Measurements from ENCODE around the gene PITRM1. TPM values are rescaled to one million over a fixed set of nuclear protein-coding genes. Genes with fewer than 3 reads are reported as not detected.

The PITRM1 gene
- total RNA-seq, 2 experiments from 2014 or later: 34.6 to 40.3 TPM

DNA sequence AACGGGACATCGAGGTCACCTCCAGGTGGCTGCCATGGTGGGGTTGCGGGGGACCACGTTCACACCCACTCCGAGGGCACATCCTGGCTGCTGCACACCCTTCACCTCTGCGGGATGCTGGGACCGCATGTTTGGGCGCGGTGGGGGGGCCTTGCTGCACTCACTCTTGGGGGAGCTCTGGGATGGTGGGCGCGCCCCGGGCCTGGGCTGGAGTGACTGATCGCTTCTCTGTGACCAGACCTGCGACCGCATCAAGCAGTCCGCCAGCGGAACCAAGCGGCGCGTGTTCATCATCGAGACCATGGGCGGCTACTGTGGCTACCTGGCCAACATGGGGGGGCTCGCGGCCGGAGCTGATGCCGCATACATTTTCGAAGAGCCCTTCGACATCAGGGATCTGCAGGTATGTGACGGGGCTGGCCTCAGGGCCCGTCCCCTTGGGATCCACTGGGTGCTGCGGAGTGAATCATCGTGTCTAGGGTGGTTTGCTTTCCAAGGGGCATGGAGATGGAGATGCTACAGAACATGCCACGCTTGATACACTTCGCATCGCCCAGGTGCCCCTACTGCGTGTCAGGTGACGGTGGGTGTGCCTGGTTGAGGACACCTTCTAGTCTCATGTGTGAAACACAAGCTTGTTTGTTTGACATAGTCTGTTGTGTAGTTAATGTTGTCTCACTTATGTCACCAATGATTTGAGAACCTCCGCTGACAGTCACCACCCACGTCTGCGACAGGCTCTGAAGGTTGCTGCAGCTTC is 42.8 kb downstream of the PITRM1 start:
- no peak for TF ChIP-seq EZH2phosphoT487 (IDR thresholded peaks at IDR 0.05; ENCODE audit: borderline replicate concordance, low read depth, low read length)
- TF ChIP-seq, protein P1, sequence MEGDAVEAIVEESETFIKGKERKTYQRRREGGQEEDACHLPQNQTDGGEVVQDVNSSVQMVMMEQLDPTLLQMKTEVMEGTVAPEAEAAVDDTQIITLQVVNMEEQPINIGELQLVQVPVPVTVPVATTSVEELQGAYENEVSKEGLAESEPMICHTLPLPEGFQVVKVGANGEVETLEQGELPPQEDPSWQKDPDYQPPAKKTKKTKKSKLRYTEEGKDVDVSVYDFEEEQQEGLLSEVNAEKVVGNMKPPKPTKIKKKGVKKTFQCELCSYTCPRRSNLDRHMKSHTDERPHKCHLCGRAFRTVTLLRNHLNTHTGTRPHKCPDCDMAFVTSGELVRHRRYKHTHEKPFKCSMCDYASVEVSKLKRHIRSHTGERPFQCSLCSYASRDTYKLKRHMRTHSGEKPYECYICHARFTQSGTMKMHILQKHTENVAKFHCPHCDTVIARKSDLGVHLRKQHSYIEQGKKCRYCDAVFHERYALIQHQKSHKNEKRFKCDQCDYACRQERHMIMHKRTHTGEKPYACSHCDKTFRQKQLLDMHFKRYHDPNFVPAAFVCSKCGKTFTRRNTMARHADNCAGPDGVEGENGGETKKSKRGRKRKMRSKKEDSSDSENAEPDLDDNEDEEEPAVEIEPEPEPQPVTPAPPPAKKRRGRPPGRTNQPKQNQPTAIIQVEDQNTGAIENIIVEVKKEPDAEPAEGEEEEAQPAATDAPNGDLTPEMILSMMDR (conservative IDR thresholded peaks at IDR 0.05; ENCODE audit: low read length): no peak
- intact Hi-C loops (cut with micrococcal nuclease; ENCODE audit: unreplicated experiment): no loop called here
- ChIA-PET CTCF (ENCODE audit: unreplicated experiment) (no interaction called here), POLR2A (no interaction called here)
- Histone ChIP-seq H3K27ac (ENCODE audit: low read depth, low read length, poor library complexity, severe bottlenecking) (no peak overlapping the region), H3K9me2 (ENCODE audit: insufficient read depth, low read length) (no peaks in the 10 kb centered on the region), H4K20me1 (ENCODE audit: insufficient read depth, low read length) (peaks cover 4% of the 10 kb centered on the region; the same call in 1 of the 2 replicates), H3K4me1 (ENCODE audit: insufficient read depth, low read length, poor library complexity, severe bottlenecking) (no peaks in the 10 kb centered on the region), H2AFZ (ENCODE audit: low read length) (no peak overlapping the region), H3K79me2 (ENCODE audit: insufficient read depth, low read depth, low read length) (no peaks in the 10 kb centered on the region), H3K9me3 (ENCODE audit: low read length) (no peaks in the 10 kb centered on the region), H3K36me3 (ENCODE audit: insufficient read depth, low read length) (peaks cover 96% of the 10 kb centered on the region), H3K4me2 (ENCODE audit: low read length) (no peak overlapping the region), H3K4me3 (ENCODE audit: low read depth, low read length, poor library complexity, severe bottlenecking) (no peak overlapping the region)
- no TSS peak for BruUV-seq (replicated peaks)
- no peak for DNase-seq (ENCODE audit: low spot score)

DNA sequence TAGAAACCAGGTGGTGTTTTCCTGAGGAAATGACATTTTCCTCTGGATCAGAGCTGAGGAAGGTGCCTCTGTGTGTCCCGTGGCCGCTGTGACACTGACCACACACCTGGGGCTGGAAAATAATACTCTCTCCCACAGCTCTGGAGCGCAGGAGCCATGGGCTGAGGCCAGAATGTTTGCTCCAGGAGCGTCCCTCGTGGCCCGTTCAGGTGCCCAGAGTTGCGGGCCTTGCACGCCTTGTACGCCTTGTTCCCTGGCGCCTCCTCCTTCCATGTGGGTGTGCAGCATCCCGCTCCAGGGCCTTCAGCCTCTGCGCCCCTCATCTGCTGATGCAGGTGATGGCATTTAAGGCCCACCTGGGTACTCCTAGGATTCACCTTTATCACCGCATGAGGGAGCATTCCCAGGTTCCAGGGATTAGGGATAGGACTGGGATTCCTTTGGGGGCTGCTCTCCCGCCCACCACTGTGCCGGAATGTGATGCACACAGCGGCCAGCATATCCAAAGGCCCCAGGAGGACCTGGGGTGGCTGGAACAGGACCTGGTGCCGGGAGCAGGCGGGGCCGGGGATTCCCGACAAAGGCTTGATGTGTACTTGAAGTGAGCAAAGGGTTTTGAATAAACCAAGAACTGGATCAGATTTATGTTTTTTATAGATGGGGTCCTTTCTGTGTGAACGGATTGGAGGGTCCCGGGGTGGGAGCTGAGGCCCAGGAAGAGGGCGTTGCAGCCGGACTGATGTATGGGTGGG is 44.0 kb downstream of the PITRM1 start:
- BruUV-seq (replicated peaks): no TSS peak
- H3K4me1 ChIP-seq (ENCODE audit: insufficient read depth, low read length, poor library complexity, severe bottlenecking): no peaks in the 10 kb centered on the region
- H3K9me3 ChIP-seq (ENCODE audit: low read length): no peaks in the 10 kb centered on the region
- POLR2A ChIA-PET: interaction anchor here (0.6 kb wide), 1 partner anchor 832 kb away, joined by 3 read pairs; no protein-coding TSS in a partner anchor
- CTCF ChIA-PET (ENCODE audit: unreplicated experiment): no interaction called here
- no peak overlapping the region for H3K27ac ChIP-seq (ENCODE audit: low read depth, low read length, poor library complexity, severe bottlenecking)
- no peaks in the 10 kb centered on the region for H4K20me1 ChIP-seq (ENCODE audit: insufficient read depth, low read length)
- no peaks in the 10 kb centered on the region for H3K79me2 ChIP-seq (ENCODE audit: insufficient read depth, low read depth, low read length)
- no peak for TF ChIP-seq EZH2phosphoT487 (IDR thresholded peaks at IDR 0.05; ENCODE audit: borderline replicate concordance, low read depth, low read length)
- TF ChIP-seq, protein P1 (conservative IDR thresholded peaks at IDR 0.05; ENCODE audit: low read length): no peak
- no peak overlapping the region for H3K4me3 ChIP-seq (ENCODE audit: low read depth, low read length, poor library complexity, severe bottlenecking)
- H3K36me3 ChIP-seq (ENCODE audit: insufficient read depth, low read length): peaks cover 95% of the 10 kb centered on the region
- no peak overlapping the region for H2AFZ ChIP-seq (ENCODE audit: low read length)
- intact Hi-C loops (cut with micrococcal nuclease; ENCODE audit: unreplicated experiment): no loop called here
- no peaks in the 10 kb centered on the region for H3K9me2 ChIP-seq (ENCODE audit: insufficient read depth, low read length)
- no peak overlapping the region for H3K4me2 ChIP-seq (ENCODE audit: low read length)
- no peak for DNase-seq (ENCODE audit: low spot score)

DNA sequence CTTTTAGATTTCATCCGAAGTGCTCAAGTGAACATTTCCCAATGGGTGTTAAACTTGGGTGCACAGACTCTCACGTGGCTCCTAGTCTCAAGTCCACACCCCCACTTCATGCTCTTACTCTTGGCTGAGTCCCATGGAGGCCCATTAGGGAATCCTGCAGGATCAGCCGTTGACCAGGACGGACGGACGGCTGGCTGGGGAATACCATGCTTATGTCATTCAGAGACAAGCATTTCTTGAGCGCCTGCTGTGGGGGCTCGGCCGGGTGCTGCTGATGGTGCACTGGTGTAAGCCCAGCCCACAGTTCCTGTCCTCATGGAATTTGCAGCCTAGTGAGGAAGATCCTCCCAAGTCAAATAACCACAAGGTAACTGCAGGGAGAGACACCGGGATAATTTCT is 44.7 kb downstream of the PITRM1 start:
- POLR2A ChIA-PET: no interaction called here
- no peak overlapping the region for H3K4me2 ChIP-seq (ENCODE audit: low read length)
- H4K20me1 ChIP-seq (ENCODE audit: insufficient read depth, low read length): no peaks in the 10 kb centered on the region

More for the DNA sequence above, 44.7 kb downstream of the PITRM1 start:
- Histone ChIP-seq H3K9me3 (ENCODE audit: low read length) (no peaks in the 10 kb centered on the region), H3K36me3 (ENCODE audit: insufficient read depth, low read length) (peaks cover 95% of the 10 kb centered on the region), H3K4me3 (ENCODE audit: low read depth, low read length, poor library complexity, severe bottlenecking) (no peak overlapping the region), H2AFZ (ENCODE audit: low read length) (no peak overlapping the region), H3K79me2 (ENCODE audit: insufficient read depth, low read depth, low read length) (no peaks in the 10 kb centered on the region), H3K27ac (ENCODE audit: low read depth, low read length, poor library complexity, severe bottlenecking) (no peak overlapping the region), H3K4me1 (ENCODE audit: insufficient read depth, low read length, poor library complexity, severe bottlenecking) (no peaks in the 10 kb centered on the region), H3K9me2 (ENCODE audit: insufficient read depth, low read length) (no peaks in the 10 kb centered on the region)
- no TSS peak for BruUV-seq (replicated peaks)
- no peak for TF ChIP-seq EZH2phosphoT487 (IDR thresholded peaks at IDR 0.05; ENCODE audit: borderline replicate concordance, low read depth, low read length)
- TF ChIP-seq, protein P1 (conservative IDR thresholded peaks at IDR 0.05; ENCODE audit: low read length): no peak
- intact Hi-C loops (cut with micrococcal nuclease; ENCODE audit: unreplicated experiment): no loop called here
- CTCF ChIA-PET (ENCODE audit: unreplicated experiment): no interaction called here
- DNase-seq (ENCODE audit: low spot score): no peak
